CD4-positive, alpha-beta T cell treated with Interleukin-21 for 1 hour (primary cell): Measurements from ENCODE around the gene CADM3.
A peak's percentile ranks its signal among the peaks of the same experiment; 100 is the strongest.

ENCODE experiments used
- DNase-seq: peaks from one replicate; pipeline ENCODE4 v3.0.0-alpha.2; 2020

Gene CADM3

GRCh38 chr1:159171254-159171687, at the start of gene CADM3:
Gene CADM3 (plus strand): TSS chr1:159171615. CDS start chr1:159171766, 151 bp downstream.
- DNase-seq: no peak

GRCh38 chr1:159122005-159122621, 49.3 kb upstream of the CADM3 start:
- DNase-seq: no peak

- DNase-seq: no peak
Measured at GRCh38 chr1:159123587-159123986, 47.8 kb upstream of the CADM3 start.

- peak; percentile 57 for DNase-seq
Measured at GRCh38 chr1:159132271-159132881, 39.0 kb upstream of the CADM3 start.

GRCh38 chr1:159140474-159140873, 30.9 kb upstream of the CADM3 start:
- no peak for DNase-seq

GRCh38 chr1:159141584-159142390, 29.6 kb upstream of the CADM3 start:
- DNase-seq: no peak

GRCh38 chr1:159142391-159142663, 29.1 kb upstream of the CADM3 start:
- no peak for DNase-seq

- DNase-seq: no peak
Measured at GRCh38 chr1:159142726-159143510, 28.5 kb upstream of the CADM3 start.

- no peak for DNase-seq
Measured at GRCh38 chr1:159144571-159144970, 26.8 kb upstream of the CADM3 start.

- no peak for DNase-seq
Measured at GRCh38 chr1:159146980-159147379, 24.4 kb upstream of the CADM3 start.

- no peak for DNase-seq
Measured at GRCh38 chr1:159152031-159152430, 19.4 kb upstream of the CADM3 start.

GRCh38 chr1:159161001-159161718, 10.3 kb upstream of the CADM3 start:
- peak; percentile 63 for DNase-seq

- no peak for DNase-seq
Measured at GRCh38 chr1:159161719-159162026, 9.7 kb upstream of the CADM3 start.

GRCh38 chr1:159162516-159163265, 8.7 kb upstream of the CADM3 start:
- DNase-seq: no peak

- no peak for DNase-seq
Measured at GRCh38 chr1:159163614-159164228, 7.7 kb upstream of the CADM3 start.

- DNase-seq: no peak
Measured at GRCh38 chr1:159168043-159168442, 3.4 kb upstream of the CADM3 start.

- no peak for DNase-seq
Measured at GRCh38 chr1:159170639-159171038, 776 bp upstream of the CADM3 start.

GRCh38 chr1:159171688-159172501, 480 bp downstream of the CADM3 start:
- DNase-seq: no peak

GRCh38 chr1:159172614-159173291, 1.3 kb downstream of the CADM3 start:
- DNase-seq: no peak

GRCh38 chr1:159173320-159173719, 1.9 kb downstream of the CADM3 start:
- no peak for DNase-seq
